ENCODE data around the gene PDZRN3. TPM values are rescaled to one million over a fixed set of nuclear protein-coding genes. Genes with fewer than 3 reads are reported as not detected.

PDZRN3 gene
- total RNA-seq, 1 experiment from 2014 or later = 5.9 TPM

- no peaks in the 10 kb centered on the region for H3K79me2 ChIP-seq (ENCODE audit: insufficient read depth, low read length)
- H3K18ac ChIP-seq (ENCODE audit: insufficient read length, low read depth, low read length) = no peak overlapping the region
- H3K27me3 Mint-ChIP-seq (ENCODE audit: low read depth) = peaks cover 2% of the 10 kb centered on the region; the same call in 1 of the 2 replicates
- H3K79me1 ChIP-seq (ENCODE audit: insufficient read depth, low read depth, low read length, poor library complexity, severe bottlenecking) = no peaks in the 10 kb centered on the region
- no peaks in the 10 kb centered on the region for H3K36me3 Mint-ChIP-seq (ENCODE audit: insufficient read depth in 1 of 3, low read depth in 3 of 3)
- no peaks in the 10 kb centered on the region for H3K9me3 Mint-ChIP-seq
- no peak overlapping the region for H3K23ac ChIP-seq (ENCODE audit: insufficient read length, low read depth, low read length)
- no peak overlapping the region for H3K4ac ChIP-seq (ENCODE audit: low read depth, low read length)
- H3K9ac ChIP-seq (ENCODE audit: extremely low read depth, insufficient read length, low read length) = no peak overlapping the region
- H3K4me1 Mint-ChIP-seq = peaks cover 27 to 42% of the 10 kb centered on the region in 2 experiments
- no peak overlapping the region for H3T11ph ChIP-seq (ENCODE audit: low read length)
- no peak overlapping the region for H2BK120ac ChIP-seq (ENCODE audit: low read depth, low read length, poor library complexity, severe bottlenecking)
- no peak overlapping the region for H2BK5ac ChIP-seq (ENCODE audit: insufficient read length, low read length)
- H3K23me2 ChIP-seq (ENCODE audit: insufficient read length, low read depth, low read length, poor library complexity, severe bottlenecking) = no peaks in the 10 kb centered on the region
- no peak overlapping the region for H4K5ac ChIP-seq (ENCODE audit: insufficient read length, low read depth, low read length)
- no peak overlapping the region for H2BK15ac ChIP-seq (ENCODE audit: low read depth, low read length)
- H4K20me1 ChIP-seq (ENCODE audit: control insufficient read depth, insufficient read depth, insufficient read length) = no peaks in the 10 kb centered on the region
- no peak overlapping the region for H3K27ac ChIP-seq (ENCODE audit: insufficient read length, low read depth, low read length)
- H3K27me3 ChIP-seq (ENCODE audit: insufficient read depth, low read length) = no peaks in the 10 kb centered on the region
- WGBS (ENCODE audit: extremely low coverage, insufficient read length, low lambda C conversion rate) = no CpG with 5 or more reads among the region's 13 CpGs
- H3K56ac ChIP-seq (ENCODE audit: insufficient read length, low read depth, low read length) = no peak overlapping the region
- no peaks in the 10 kb centered on the region for H3K9me3 ChIP-seq (ENCODE audit: control insufficient read depth, low read depth, low read length)
- H3K4me3 Mint-ChIP-seq = no peak overlapping the region
- no peak overlapping the region for H4K8ac ChIP-seq (replicated peaks; ENCODE audit: insufficient read length, low read depth, low read length)
- H2BK12ac ChIP-seq (ENCODE audit: insufficient read length, low read depth, low read length) = no peak overlapping the region
- no peak overlapping the region for H2AFZ ChIP-seq (ENCODE audit: low read length)
- no peak for TF ChIP-seq CTCF (conservative IDR thresholded peaks at IDR 0.05)
- no peak overlapping the region for H2AK5ac ChIP-seq (ENCODE audit: insufficient read length, low read length)
- H3K4me2 ChIP-seq (ENCODE audit: insufficient read depth, insufficient read length, low read length) = no peak overlapping the region
- H3K4me1 ChIP-seq (ENCODE audit: insufficient read depth, low read length) = no peaks in the 10 kb centered on the region; the same call in none of the 2 replicates
- no peak overlapping the region for H2BK20ac ChIP-seq (ENCODE audit: low read depth, low read length, poor library complexity, severe bottlenecking)
- no peak overlapping the region for H3K14ac ChIP-seq (ENCODE audit: insufficient read depth, low read length)
- no peak for DNase-seq
- no peak overlapping the region for H3K27ac Mint-ChIP-seq
- no peak overlapping the region for H4K91ac ChIP-seq (ENCODE audit: insufficient read length, low read depth, low read length)
Observed at GRCh38 chr3:73497646-73498406, 126.9 kb downstream of the PDZRN3 start.

Data from H9 (cell line).